ENCODE results near the gene ECM1.

ECM1 gene

DNA sequence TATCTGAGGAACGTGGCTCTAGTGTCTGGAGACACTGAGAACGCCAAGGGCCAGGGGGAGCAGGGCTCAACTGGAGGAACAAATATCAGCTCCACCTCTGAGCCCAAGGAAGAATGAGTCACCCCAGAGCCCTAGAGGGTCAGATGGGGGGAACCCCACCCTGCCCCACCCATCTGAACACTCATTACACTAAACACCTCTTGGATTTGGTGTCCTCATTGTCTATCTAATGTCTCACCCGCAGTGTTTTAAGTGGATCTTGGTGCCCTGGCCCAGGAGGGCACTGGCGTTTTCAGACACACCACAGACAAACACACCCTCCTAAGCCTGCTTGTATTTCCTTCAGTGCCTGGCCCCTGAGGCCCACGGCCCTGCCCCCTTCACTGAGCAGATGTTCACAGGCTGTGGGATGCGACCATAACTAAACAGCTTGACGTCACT, 5.5 kb downstream of the ECM1 start:
- DNase-seq = no peak

DNA sequence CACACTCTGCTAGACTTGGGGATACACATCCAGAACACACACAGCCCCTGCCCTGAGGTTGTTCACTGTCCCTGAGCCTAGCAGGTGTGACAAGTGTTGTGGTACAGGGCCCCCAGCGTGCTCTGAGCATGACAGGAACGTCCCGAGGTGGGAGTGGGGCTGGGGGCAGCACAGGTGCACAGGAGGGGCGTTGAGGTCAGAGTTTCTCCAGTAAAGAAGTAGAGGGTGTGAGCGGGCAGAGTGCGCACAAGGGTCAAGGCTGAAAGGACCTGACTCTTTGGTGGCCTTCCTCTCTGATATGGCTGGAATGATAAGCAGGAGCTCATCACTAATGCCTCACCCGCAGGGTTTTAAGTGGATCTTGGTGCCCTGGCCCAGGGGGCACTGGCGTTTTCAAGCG, 6.4 kb downstream of the ECM1 start:
- no peak for DNase-seq

DNA sequence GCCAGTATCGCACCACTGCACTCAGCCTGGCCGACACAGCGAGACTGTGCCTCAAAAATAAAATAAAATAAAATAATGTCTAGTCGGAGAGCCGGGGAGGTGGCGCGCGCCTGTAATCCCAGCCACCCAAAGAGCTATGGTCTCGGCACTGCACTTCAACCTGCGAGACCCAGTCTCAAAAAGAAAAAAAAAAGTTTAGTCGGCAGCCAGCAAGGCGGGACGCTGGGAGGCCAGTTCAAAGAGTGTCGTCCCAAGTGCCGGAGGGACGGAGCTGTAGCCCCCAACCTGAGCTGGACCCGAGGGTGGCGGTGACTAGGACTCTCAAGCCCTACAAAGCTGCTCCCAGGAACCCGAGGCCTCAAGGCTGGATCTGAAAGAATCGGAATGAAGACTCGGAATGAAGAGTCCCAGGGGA, 7.0 kb downstream of the ECM1 start:
- DNase-seq = no peak

DNA sequence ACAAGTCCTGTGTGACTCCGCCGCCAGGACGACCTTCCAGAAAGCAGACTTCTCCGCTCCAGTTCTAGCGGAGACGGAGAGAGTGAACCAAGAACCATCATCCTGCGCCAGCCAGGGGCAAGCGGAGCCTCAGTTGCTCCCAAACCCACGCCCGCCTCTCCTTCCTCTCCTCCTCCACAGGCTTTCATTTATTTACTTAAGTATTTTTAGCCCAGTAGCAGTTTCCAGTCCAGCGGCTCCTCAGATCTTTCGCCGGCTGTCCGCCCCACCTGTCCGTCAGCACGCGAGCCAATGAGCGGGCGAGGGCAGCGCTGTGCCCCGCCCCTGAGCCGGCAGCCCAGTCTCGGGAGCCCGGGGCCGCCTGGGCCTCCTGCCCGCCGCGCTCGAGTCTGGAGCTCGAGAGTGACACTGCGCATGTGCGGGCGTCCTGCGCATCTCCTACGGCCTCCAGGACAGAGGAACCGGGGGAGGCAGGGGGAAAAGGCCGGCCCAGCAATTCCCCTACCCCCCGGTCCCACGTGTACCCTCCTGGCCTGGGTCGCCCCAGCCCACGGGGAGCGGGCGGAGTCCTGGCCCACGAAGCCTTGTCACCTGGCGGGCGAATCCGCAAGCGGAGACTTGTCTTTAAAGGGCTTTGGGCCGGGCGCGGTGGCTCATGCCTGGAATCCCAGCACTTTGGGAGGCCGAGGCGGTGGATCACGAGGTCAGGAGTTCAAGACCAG, 7.6 kb downstream of the ECM1 start, which contains the start of gene FALEC:
Gene FALEC (plus strand): TSS at position 425 of the 722 bp plus-strand sequence.
- DNase-seq = peak; percentile 95 to 97

DNA sequence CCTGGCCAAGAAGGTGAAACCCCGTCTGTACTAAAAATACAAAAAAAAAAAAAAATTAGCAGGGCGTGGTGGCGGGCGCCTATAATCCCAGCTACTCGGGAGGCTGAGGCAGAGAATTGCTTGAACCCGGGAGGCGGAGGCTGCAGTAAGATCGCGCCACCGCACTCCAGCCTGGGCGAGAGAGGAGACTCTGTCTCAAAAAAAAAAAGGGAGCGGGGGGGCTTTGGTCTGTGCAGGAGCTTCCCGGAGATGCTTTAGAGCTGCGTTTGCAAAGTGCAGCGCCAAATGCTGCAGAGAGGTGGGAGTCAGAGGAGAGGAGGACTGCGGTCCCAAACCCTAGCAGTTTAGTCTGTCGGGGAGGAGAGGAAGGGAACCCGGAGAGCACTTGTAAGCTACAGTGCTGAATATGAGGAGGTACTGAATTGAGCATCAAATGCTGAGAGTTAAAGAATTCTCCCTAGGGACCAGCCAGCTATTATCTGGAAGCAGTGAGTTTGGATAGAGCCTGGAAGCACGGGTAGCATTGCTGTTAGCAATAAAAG, 8.2 kb downstream of the ECM1 start:
- DNase-seq = no peak

DNA sequence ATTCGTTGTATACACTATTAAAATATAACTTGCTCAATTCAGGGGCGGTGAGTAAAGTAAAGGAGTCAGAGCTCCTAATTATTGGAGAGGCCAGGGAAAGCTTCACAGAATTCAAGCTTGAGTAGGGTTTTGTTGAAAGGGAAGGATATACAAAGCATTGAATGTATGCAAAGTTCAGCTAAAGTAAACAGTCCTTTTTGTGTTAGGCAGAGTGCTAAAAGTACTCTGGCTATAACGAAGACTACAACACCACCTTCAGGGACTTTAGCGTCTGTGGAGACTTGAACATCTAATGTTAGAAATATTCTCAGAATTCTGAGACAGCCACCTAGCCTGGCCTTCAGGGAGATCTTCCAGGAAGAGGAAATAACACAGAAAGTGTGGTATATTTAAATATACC, 8.7 kb downstream of the ECM1 start:
- DNase-seq = no peak

DNA sequence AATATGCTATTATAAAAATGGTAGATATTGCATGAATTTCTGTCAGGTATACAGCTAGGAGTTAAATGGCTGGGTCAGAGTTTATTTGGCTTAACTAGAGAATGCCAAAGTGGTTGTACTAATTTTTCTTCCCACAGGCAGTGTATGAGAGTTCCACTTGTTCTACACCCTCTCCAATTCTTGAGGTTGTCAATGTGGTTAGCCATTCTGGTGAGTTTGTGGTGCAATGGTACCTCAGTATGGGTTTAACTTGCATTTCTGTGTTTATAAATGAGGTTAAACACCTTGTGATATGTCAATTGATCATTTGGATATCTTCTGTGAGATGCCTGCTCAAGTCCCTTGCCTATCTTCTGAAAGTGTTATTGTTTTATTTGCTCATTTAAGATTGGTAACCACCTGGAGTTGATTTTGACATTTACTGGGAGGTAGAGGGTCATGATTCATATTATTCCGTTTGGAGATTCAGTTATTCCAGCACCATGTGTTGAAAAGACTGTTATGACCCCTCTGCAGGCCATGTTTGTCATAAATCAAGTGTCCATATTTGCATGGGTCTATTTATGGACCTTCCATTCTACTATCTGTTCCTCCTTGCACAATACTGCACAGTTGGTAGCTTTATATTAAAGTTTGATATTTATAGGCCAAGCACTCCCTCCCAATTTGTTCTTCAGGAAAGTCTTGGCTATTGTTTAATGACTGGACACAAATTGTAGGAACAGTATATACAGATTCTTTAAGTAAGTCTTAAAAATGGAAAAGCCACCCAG, 13.5 kb downstream of the ECM1 start:
- no peak for DNase-seq

DNA sequence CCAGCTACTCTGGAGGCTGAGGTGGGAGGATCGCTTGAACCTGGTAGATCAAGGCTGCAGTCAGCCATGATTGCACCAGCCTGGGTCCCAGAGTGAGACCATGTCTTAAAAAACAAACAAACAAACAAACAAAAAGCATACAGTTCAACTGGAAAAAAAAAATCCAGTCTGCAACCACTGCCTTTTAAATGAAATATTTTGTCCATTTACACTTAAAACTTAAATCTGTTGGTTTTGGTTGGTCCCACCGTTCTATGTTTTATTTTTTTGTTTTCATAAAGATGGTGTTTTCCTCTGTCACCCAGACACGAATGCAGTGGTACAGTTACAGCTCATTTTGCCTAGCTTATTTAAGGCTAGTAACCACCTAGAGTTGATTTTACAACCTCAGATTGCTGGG, 17.4 kb downstream of the ECM1 start:
- no peak for DNase-seq

DNA sequence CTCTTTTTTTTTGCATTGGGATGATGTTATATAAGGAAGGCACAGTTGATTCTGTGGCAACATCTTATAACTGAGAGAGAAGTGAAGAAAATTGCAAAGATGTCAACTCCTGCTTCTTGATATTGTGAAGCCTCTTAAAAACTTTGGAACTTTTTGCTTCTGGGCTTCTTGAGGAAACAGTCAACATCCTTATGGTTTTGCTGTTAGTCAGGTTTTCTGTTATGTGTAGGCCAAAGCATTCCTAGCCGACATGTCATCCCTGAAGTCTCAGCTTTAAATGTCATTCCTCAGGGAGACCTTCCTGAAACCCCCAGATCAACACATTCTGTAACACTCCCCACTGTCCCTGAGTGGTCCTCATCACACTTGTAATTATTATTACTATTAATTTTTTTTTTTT, 20.3 kb downstream of the ECM1 start:
- DNase-seq = no peak

DNA sequence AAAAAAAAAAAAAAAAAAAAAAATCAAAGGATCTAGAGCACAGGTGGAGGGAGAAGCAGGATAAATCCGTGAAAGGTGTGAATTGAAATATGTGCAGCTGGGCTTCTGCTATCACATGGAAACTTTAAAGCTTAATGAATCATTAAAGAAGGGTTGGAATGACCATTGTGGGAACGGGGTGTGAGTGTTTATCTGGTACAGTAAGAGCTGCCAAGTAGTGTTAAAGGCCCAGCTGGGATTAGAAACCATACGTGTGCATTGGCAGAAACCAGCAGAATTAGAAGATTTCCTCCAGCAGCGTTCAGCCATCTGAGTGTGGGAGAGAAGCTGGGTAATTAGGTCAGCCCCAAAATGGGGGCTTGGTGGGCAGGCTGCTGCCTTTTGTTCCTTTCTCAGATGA, 21.1 kb downstream of the ECM1 start:
- no peak for DNase-seq

DNA sequence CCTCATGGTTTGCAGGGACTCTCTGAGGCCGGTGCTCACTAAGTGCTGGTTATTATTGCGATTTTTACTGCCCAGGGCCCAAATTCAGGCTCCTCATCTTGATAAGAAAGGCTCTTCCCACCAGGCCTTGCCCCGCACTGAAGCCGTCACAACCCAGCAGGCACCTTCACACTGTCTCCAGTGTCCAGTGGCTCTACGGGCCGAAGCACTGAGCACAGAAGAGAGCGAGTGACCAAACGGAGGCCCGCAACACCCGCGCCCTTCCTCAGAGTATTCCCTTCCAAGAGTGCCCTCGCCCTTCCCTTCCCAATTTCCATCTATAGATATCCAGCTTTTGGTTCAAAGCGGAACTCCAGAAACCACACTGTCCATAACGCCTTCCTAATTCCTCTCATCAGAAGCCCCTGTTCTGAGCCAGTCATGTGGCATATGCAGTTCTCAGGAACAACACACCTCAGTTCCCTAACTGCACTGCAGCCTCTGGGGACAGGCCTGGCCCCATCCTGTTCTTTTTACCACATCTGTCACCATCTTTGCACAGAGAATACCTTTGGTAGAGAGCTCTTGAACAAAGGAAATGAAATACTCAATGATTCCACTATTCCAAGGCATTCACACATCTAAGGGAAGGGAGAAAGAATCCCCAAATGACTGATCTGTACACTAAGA, 22.7 kb downstream of the ECM1 start:
- no peak for DNase-seq

DNA sequence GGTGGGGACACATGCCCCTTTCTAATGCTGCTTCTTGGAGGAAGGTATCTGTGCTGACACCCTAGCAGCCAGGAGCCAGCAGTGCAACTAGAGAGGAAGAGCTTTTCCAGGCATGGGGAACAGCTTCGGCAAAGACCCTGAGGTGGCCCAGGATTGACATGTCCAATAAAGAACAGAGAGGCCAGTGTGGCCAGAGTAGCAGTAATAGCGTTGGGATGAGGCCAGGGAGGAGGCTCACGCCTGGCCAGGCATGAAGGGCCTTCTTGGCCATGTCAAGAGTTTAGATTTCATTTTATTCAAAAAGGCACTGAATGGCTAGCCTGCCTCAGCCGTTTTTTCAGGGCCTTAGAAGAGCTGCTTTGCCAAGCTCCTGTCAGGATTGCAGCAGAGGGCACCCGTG, 25.0 kb downstream of the ECM1 start:
- DNase-seq = no peak

DNA sequence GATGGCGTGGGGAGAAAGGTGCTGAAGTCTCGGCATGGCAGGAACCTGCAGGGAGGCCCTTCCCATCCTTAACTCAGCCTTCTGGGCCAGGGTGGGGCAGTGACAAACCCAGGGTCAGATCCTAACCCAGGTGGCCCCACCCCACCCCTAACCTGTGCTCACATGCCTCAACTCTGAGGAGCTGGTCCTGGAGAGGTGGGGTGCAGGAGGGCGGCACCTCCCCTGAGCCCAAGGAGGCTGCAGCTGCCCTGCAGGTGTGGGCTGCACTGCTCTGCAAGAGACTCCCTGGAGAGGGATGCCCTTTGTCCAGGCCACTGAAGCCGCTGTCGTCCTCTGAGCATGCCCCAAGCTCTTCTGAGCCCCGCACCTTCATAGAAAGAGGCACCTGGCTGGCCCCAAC, 26.1 kb downstream of the ECM1 start:
- DNase-seq = no peak

DNA sequence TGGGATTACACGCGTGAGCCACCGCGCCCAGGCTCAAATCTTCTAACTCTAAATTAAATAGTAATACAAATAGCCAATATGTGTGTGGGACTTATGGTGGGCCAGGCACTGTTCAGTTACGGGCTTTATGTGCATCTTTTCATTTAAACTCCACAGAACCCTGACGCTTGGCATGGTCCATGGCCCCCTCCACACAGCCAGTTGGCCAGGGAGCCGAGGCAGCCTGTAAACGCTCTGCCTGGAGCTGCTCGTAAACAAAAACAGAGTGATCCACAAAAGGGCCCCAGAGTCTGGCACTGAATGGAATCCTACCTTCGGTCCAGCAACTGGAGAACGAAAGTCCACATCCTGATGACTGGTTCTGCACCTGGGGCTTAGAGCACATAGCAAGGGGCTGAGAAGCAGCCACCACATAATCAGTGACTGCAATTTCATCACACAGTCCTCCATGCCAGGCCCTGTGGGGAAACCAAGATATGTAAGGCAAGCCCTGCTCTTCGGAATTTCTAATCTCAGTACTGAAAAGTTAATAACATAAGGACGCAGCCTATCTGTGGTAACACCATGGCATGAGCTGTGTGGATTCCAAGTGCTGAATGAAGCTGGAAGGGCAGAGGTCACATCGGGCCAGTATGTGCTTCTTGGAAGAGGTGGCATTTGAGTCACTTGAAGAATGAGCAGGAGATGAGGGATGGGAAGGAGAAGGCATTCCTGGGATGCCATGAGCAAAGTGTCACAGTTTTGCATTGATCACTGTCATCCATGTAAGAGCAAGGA, 27.8 kb downstream of the ECM1 start:
- DNase-seq = no peak

DNA sequence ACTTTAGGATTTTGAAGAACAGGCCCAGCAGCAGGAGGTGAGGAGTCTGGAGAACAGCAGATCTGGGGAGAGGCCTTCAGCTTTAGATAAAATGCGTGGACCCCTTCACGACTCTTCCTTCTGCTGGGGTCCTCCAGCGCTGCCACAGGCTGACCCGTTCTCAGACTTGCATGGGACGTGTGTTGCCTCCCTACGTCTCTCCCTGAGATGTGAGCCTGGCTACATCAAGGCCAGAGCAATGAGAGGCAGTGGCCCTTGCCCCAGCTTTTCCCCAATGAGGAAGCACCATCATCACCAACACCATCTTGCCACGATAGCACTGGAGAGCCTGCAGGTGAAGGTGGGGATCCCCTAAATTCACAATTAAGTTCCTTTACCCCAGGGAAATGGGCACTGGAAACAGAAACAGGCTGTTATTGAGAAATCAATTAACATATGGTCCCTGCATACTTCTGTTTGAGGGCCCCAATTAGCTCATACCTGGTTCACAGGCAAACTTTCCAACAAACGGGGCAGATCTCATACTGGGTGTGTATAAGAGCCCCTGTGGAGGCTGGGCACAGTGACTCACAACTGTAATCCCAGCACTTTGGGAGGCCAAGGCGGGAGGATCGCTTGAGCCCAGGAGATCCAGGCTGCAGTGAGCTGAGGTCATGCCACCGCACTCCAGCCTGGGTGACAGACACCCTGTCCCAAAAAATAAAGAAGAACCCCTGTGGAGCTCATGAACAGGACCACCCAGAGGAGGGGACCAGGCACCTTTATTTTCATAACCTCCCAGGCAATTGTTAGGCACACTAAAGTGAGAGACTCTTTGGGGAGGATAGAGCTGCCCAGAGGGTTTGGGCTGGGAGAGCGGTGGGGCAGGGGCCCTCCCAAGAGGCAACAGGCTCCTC, 29.2 kb downstream of the ECM1 start:
- DNase-seq = no peak

DNA sequence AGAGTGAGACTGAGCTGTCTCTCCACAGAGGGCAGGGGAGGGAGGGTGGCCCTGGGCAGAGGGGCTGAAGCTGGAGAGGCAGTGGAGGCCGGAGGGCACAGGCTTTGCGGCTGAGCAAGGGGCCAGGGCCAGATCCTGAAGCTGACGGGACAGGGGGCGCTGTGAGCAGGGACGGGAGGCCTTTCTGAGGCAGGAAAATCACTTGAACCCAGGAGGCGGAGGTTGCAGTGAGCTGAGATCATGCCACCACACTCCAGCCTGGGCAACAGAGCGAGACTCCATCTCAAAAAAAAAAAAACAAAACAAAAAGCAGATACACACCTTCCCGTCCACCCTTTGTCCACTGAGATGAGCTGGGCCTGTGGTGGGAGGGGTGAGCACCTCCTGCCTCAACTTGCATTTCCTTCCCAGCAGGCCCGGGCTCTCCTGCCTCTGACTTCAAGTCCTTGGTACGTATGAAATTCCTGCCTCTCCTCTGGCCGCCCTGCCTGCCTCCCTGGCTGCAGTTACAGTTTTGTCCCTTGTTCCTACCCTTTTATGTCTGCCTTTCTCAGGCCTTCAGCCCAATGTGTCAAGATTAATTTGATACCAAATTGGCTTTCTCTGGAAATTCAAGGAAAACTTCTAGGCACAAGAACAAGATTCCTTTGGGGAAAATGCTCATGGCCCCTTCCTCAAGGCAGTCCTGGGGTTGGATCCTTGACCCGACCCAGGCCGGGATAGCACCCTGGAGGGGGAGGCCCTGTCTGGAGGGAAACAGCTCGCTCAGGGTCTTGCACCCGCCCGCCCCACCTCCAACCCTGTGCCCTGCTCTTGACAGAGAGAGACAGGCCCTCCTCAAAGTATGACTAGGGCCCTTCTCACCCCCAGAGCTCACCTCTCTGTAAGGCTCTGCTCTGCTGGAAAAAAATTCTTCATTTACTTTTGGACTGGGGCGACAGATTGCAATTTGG, 30.1 kb downstream of the ECM1 start:
- no peak for DNase-seq

DNA sequence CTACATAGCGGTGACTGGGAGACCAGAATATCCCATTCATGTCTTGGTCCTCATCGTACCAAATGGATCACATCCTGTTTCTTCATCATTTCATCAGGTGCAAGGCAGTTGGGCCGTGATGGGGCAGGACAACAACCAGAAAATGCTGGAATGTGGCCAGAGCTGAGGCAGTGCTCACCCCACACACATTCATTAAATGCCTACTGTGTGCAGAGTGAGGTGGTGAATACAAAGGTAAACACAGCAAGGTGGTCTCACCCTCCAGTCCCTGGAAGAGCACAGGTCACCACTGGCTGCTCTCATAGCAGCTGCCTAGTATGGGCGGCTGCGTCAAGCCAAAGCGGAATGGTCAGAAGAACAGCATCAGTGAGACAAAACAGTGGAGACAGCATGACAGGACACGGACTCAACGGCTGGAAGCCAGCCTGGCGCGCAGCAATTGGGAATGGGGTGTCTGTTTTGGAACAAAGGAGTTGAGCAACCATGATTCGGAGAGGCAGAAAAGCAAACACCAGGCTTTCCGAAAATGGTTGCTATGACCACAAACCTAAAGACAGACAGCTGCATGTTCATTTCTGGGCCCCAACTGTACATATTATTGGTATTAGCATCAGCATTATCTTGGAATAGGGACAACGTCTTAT, 35.7 kb downstream of the ECM1 start:
- no peak for DNase-seq

DNA sequence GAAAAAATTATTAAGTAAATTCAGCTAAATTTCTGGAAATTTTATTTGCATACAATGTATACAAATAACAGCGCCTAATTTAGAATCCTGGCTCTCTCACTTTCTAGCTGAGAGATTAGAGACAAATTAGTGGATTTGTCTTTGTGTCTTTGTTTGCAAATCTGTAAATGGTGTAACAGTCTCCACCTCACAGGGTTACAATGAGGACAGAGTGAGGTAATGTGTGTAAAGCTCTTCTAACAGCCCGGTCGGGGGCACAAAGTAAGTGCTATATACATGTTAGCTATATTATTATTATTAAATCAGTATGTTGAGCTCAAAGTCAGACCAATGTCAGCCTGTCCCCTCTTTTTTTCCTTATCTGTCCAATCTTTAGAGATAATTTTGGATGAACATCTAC, 36.3 kb downstream of the ECM1 start:
- no peak for DNase-seq

DNA sequence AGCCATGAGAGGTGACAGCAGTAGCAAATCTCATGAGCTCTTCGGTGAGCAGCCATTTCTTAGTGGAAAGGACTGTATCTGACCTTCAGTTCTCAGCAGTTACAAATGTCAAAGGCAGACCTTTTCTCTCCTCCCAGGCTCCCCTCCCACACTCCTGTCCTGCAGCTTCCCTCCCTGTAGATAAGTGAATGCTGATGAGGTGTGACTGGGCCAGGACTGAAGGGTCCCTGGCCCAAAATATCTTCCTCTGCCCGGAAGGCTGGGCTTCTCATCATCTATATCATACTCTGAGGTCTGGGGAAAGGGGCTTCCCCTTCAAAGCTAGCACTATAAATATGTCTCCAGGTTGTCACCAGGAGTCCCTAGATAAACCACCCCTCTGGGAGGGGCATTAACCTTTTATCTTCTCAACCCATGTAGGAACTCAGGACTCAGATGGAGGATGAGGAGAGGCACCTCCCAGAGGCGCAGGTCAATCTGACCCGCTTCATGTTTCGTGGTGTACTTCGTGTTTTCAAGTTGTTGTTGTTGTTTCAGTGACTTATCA, 37.6 kb downstream of the ECM1 start:
- no peak for DNase-seq
